Thoracic aorta (tissue), 2 donors: Measurements from ENCODE around the gene TGM2. TPM values are rescaled to one million over a fixed set of nuclear protein-coding genes. Genes with fewer than 3 reads are reported as not detected.
A peak's percentile ranks its signal among the peaks of the same experiment; 100 is the strongest.

Source experiments
- ATAC-seq: fragments of 150-250 bp; one replicate; pipeline ENCODE4 v1.8.0; 2017; ENCODE audit warnings: low read depth; ENCODE audit not compliant: insufficient number of reproducible peaks, low FRiP score
- DNase-seq: peaks from one replicate; pipeline ENCODE4 v3.0.0-alpha.2; 2020; ENCODE audit warnings: low spot score
- H3K27ac ChIP-seq, 2 donors: fragments of 200-600 bp; sonication (generic); 1 replicate in 1 of 2; 2 replicates in 1 of 2; pipeline ENCODE4 v1.5.1; 2016; ENCODE audit warnings: mild to moderate bottlenecking in 2 of 2, moderate library complexity in 2 of 2
- H3K27me3 ChIP-seq: fragments of 200-600 bp; sonication (generic); replicated peaks from 2 replicates; pipeline ENCODE4 v1.6.0; 2016; ENCODE audit warnings: mild to moderate bottlenecking; ENCODE audit not compliant: insufficient read depth
- H3K36me3 ChIP-seq: fragments of 200-600 bp; sonication (generic); one replicate; pipeline ENCODE4 v1.5.1; 2016
- H3K4me1 ChIP-seq, 2 donors: fragments of 200-600 bp; sonication (generic); 1 replicate in 1 of 2; 2 replicates in 1 of 2; pipeline versions ENCODE4 v1.5.1 to v1.6.0; 2016; ENCODE audit warnings: low read depth in 2 of 2, mild to moderate bottlenecking in 1 of 2; ENCODE audit not compliant: control insufficient read depth in 1 of 2
- H3K4me3 ChIP-seq: fragments of 200-600 bp; sonication (generic); 2 replicates; pipeline ENCODE4 v1.5.1; 2016; ENCODE audit warnings: mild to moderate bottlenecking
- H3K9me3 ChIP-seq: fragments of 200-600 bp; sonication (generic); 2 replicates; pipeline ENCODE4 v1.5.1; 2016
- CTCF ChIP-seq: fragments of 200-600 bp; sonication (generic); IDR thresholded peaks from one replicate; pipeline ENCODE4 v1.5.1; 2019; ENCODE audit warnings: antibody characterized with exemption
- total RNA-seq, 2 donors: library from RNA; depleted of rRNA; stranded (reverse); fragments of >200 nt; gene quantifications; one replicate each; pipeline versions ENCODE4 v1.1.0 to v1.2.3, GENCODE V29; 2016

The TGM2 gene
- total RNA-seq, 2 donors from 2014 or later = 371 to 755 TPM

GRCh38 chr20:38117635-38118034, 47.4 kb downstream of the TGM2 start:
- H3K9me3 ChIP-seq = no peaks in the 10 kb centered on the region
- no peak for DNase-seq
- no peak for ATAC-seq
- no peak for TF ChIP-seq CTCF
- peak overlapping the region in 1 of 2 donors; percentile 21 for H3K27ac ChIP-seq
- no peaks in the 10 kb centered on the region for H3K36me3 ChIP-seq
- H3K27me3 ChIP-seq = no peaks in the 10 kb centered on the region
- no peak overlapping the region for H3K4me3 ChIP-seq
- H3K4me1 ChIP-seq = peaks cover under 1 to 25% of the 10 kb centered on the region in 2 donors

GRCh38 chr20:38117205-38117604, 47.9 kb downstream of the TGM2 start:
- ATAC-seq (no peak), DNase-seq (no peak)
- Histone ChIP-seq H3K27me3 (no peaks in the 10 kb centered on the region), H3K27ac (peak overlapping the region in 1 of 2 donors; percentile 21), H3K9me3 (no peaks in the 10 kb centered on the region), H3K4me1 (peaks cover 0 to 25% of the 10 kb centered on the region in 2 donors), H3K36me3 (no peaks in the 10 kb centered on the region), H3K4me3 (no peak overlapping the region)
- TF ChIP-seq CTCF = no peak

- H3K9me3 ChIP-seq = no peaks in the 10 kb centered on the region
- H3K4me3 ChIP-seq = no peak overlapping the region
- no peaks in the 10 kb centered on the region for H3K27me3 ChIP-seq
- H3K27ac ChIP-seq = no peak overlapping the region
- DNase-seq = no peak
- H3K4me1 ChIP-seq = peaks cover under 1 to 31% of the 10 kb centered on the region in 2 donors
- no peak for TF ChIP-seq CTCF
- ATAC-seq = no peak
- no peaks in the 10 kb centered on the region for H3K36me3 ChIP-seq
Measured at GRCh38 chr20:38116409-38117165, 48.5 kb downstream of the TGM2 start.

- Histone ChIP-seq H3K27ac (no peak overlapping the region), H3K36me3 (no peaks in the 10 kb centered on the region), H3K4me3 (no peak overlapping the region), H3K4me1 (peaks cover 7 to 38% of the 10 kb centered on the region in 2 donors), H3K27me3 (no peaks in the 10 kb centered on the region), H3K9me3 (no peaks in the 10 kb centered on the region)
- ATAC-seq = no peak
- no peak for TF ChIP-seq CTCF
- no peak for DNase-seq
Measured at GRCh38 chr20:38115896-38116295, 49.2 kb downstream of the TGM2 start.

- H3K4me1 ChIP-seq = peaks cover 14 to 39% of the 10 kb centered on the region in 2 donors
- ATAC-seq (no peak), DNase-seq (no peak)
- H3K27ac ChIP-seq = no peak overlapping the region
- H3K36me3 ChIP-seq = no peaks in the 10 kb centered on the region
- H3K4me3 ChIP-seq = no peak overlapping the region
- no peaks in the 10 kb centered on the region for H3K27me3 ChIP-seq
- no peak for TF ChIP-seq CTCF
- H3K9me3 ChIP-seq = no peaks in the 10 kb centered on the region
Measured at GRCh38 chr20:38115205-38115604, 49.9 kb downstream of the TGM2 start.
